GM18508 (cell line): ENCODE measurements around the gene RRP9.
A peak's percentile ranks its signal among the peaks of the same experiment; 100 is the strongest.
"Not testable (repeated sequence)": the region's sequence is repeated elsewhere in the genome, so short reads cannot be mapped to it uniquely, and the experiment has no call there.

Source experiments
- ATAC-seq: cut with Tn5 transposase; IDR thresholded peaks from one replicate; pipeline ENCODE4 v1.9.1; 2021; ENCODE audit warnings: moderate number of reproducible peaks; ENCODE audit not compliant: insufficient read depth, unreplicated experiment

RRP9 gene, protein sequence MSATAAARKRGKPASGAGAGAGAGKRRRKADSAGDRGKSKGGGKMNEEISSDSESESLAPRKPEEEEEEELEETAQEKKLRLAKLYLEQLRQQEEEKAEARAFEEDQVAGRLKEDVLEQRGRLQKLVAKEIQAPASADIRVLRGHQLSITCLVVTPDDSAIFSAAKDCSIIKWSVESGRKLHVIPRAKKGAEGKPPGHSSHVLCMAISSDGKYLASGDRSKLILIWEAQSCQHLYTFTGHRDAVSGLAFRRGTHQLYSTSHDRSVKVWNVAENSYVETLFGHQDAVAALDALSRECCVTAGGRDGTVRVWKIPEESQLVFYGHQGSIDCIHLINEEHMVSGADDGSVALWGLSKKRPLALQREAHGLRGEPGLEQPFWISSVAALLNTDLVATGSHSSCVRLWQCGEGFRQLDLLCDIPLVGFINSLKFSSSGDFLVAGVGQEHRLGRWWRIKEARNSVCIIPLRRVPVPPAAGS

GRCh38 chr3:51941798-51942602, at the start of gene RRP9, which contains the start of gene PARP3:
Gene RRP9, minus strand, starts transcription at chr3:51941904. Its CDS starts 37 bp downstream, at chr3:51941867.
Gene PARP3, plus strand, starts transcription at chr3:51942363. Its CDS starts 993 bp downstream, at chr3:51943356.
- peak; percentile 80 for ATAC-seq

DNA sequence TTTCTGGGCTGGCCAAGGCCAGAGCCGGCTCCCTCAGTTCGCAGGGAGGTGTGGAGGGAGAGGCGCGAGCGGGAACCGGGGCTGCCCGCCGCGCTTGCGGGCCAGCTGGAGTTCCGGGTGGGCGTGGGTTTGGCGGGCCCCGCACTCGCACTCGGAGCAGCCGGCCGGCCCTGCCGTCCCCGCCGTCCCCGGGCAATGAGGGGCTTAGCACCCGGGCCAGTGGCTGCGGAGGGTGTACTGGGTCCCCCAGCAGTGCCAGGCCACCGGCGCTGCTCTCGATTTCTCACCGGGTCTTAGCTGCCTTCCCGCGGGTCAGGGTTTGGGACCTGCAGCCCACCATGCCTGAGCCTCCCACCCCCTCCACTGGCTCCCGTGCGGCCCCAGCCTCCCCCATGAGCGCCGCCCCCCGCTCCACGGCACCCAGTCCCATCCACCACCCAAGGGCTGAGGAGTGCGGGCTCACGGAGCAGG, 48.8 kb upstream of the RRP9 start:
- ATAC-seq, result not testable (repeated sequence)

DNA sequence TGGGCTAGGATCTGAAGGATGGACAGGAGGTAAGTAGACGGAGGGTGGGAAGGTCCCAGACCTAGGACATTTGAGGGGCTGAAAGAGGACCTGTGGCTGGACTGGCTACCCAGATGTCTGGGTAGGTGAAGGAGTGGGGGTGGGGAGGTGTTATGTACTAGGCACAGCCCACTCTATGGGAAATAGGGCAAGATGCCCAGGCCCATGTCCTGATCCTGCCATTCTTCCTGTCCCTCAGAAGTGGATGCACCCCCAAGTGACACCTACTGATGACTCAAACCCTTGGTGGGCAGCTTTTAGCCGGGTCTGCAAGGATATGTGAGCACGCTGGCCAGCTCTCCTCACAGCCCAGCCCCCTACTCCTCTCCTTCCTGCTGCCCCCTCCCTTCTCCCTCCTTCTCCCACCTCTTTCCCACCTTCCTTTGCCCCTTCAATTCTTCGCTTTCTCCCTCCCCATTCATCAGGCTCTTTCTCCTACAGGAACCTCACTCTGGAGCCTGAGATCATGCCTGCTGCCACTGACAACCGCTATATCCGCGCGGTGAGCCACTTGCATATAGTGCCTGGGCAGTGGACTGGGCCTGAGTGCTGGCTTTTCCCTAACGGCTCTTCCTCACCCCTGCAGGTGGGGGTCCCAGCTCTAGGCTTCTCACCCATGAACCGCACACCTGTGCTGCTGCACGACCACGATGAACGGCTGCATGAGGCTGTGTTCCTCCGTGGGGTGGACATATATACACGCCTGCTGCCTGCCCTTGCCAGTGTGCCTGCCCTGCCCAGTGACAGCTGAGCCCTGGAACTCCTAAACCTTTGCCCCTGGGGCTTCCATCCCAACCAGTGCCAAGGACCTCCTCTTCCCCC, 46.8 kb upstream of the RRP9 start:
- no peak for ATAC-seq

- no peak for ATAC-seq
These were observed 45.9 kb upstream of the RRP9 start for GRCh38 chr3:51987568-51987967.

DNA sequence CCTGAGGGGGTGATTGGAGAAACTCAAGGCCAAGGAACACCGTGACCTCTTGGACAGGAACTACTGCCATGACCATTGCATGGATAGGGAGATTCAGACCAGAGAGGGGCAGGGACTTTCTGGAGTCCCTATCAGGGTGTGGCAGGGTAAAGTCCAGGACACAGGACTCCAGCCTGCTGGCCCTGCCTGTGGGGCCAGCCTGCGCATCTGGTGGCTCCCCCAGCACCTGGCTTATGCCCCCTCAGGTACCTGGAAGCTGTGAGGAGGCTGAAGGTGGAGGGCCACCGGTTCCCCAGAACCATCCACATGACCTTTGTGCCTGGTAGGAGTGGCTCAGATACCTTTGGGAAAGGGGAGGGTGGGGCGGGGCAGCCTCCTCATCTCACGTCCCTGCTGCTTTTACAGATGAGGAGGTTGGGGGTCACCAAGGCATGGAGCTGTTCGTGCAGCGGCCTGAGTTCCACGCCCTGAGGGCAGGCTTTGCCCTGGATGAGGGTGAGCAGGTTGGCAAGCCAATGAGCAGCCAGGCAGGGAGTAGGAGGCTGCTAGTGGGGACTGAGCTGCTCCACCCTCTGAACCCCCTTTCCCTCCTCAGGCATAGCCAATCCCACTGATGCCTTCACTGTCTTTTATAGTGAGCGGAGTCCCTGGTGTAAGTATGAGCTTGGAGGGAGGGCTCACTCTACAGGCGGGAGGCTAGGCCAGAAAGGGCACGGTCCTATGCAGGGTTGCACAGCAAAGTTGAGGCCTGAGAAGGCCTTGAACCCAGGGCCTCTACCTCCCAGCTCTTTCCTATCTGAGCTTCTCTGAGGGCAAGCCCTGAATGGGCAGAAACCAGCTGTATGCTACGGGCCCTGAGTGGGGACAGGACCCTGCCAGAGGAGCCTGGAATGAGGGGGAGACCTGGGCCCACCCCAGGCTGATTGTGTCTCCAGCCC, 44.6 kb upstream of the RRP9 start:
- no peak for ATAC-seq

DNA sequence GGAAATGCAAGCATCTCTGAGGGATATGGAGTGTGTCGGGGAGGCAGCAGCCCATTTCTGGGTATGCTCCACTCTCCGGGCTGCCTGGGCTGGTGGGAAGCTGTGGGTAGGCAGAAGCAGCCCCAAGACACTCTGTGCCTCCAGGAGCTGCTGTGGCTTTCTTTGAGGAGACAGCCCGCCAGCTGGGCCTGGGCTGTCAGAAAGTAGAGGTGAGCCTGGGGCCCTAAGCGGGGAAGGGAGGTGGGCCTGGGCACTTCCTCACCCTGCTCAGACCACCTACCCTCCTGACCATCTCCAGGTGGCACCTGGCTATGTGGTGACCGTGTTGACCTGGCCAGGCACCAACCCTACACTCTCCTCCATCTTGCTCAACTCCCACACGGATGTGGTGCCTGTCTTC, 43.4 kb upstream of the RRP9 start:
- ATAC-seq, result no peak

GRCh38 chr3:51984269-51984647, 42.6 kb upstream of the RRP9 start:
- ATAC-seq, result no peak

DNA sequence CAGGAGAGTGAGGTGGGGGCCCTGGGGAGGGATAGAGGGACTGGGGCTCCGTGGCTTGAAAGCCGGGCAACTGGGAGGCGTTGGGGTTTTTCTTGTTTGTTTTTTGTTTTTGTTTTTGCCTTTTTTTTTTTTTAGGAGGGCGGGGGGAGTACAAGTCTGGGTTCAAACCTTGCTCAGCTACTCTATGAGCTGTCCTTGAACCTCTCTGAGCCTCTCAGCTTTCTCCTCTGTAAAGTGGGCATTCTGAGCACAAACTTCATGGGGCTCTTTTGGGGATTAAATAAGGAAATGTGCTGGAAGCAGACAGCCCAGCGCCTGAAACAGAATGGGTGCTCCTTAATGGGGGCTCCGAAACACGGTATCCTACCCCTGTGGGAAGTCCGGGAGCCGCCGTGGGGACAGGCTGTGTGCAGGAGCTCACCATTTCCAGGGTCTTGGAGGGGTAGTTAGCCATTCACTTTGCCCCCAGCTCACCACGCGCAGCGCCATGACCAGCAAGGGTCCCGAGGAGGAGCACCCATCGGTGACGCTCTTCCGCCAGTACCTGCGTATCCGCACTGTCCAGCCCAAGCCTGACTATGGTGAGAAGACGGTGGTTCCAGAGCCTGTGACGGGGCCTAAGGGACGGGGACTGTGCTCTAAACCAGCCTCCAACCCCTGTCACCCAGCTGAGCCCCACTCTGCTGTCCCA, 42.0 kb upstream of the RRP9 start:
- ATAC-seq, result no peak

- peak; percentile 39 for ATAC-seq
These were observed 41.3 kb upstream of the RRP9 start, which contains the start of gene ACY1 for GRCh38 chr3:51982838-51983577. Gene ACY1, plus strand, starts transcription at chr3:51983535. Its CDS starts 530 bp downstream, at chr3:51984065.

DNA sequence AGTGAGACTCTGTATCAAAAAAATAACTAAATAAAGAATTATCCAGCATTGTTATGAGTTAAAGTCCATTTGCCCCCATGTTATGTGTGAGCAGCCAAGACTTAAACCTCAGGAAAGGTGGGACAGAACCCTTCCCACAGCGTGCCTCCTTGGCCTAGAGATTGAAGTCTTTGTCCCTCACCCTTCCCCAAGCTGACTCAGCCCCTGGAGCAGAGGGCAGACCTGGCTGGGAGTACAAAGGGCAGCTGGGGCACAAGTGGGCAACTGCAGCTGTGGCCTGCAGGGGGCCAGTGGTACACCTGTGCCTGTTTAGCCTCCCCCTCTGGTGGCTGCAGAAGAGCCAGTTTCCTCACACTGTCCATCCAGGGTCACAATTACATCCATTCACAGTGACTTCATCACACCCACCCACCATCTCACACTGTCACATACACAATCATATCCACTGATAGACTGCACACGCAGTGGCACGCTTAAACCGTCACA, 40.7 kb upstream of the RRP9 start:
- peak; percentile 26 for ATAC-seq

- ATAC-seq, result no peak
These were observed 38.5 kb upstream of the RRP9 start for GRCh38 chr3:51980253-51980652.

- no peak for ATAC-seq
These were observed 36.4 kb upstream of the RRP9 start for GRCh38 chr3:51978143-51978502.

- ATAC-seq, result no peak
These were observed 35.9 kb upstream of the RRP9 start for GRCh38 chr3:51977446-51978142.

- ATAC-seq, result no peak
These were observed 34.3 kb upstream of the RRP9 start for GRCh38 chr3:51975852-51976549.

GRCh38 chr3:51974963-51975851, 33.5 kb upstream of the RRP9 start, which contains the start of gene ABHD14A:
Gene ABHD14A, plus strand, starts transcription at chr3:51975064. Its CDS starts 72 bp downstream, at chr3:51975136.
- ATAC-seq, result no peak
